LNCAP (cell line): ENCODE measurements around the gene MMP17.

Experiments used
- TF ChIP-seq, protein P1 (sequence below): fragments of 450-650 bp; IDR thresholded peaks from 2 replicates; pipeline ENCODE4 v1.5.1; 2017; ENCODE audit warnings: mild to moderate bottlenecking

MMP17 gene

DNA sequence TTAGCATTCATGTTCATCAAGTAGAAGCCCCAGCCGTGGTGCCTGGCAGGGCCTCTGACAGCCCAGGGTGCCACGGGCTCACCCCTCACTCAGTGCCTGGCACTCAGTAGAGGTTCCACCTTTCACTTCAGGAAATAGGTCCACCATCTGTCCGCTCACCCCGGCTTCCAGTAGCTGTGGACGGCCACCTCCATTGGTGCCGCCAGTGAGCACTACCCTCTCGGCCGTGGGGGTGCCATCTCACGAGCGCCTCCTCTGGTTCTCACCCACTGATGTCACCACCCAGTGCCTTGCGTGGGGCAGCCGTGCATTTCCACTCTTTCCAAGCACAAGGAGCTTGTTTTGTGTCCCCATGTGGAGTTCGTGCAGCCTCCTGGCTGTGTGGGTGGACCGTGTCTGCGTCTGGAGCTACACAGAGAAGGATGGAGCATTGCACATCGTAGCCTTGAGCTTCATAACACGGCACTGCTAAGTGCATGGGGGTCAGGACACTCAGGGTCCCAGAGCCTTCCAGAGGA lies 41.0 kb upstream of the MMP17 start:
- TF ChIP-seq, protein P1, sequence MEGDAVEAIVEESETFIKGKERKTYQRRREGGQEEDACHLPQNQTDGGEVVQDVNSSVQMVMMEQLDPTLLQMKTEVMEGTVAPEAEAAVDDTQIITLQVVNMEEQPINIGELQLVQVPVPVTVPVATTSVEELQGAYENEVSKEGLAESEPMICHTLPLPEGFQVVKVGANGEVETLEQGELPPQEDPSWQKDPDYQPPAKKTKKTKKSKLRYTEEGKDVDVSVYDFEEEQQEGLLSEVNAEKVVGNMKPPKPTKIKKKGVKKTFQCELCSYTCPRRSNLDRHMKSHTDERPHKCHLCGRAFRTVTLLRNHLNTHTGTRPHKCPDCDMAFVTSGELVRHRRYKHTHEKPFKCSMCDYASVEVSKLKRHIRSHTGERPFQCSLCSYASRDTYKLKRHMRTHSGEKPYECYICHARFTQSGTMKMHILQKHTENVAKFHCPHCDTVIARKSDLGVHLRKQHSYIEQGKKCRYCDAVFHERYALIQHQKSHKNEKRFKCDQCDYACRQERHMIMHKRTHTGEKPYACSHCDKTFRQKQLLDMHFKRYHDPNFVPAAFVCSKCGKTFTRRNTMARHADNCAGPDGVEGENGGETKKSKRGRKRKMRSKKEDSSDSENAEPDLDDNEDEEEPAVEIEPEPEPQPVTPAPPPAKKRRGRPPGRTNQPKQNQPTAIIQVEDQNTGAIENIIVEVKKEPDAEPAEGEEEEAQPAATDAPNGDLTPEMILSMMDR: no peak

GRCh38 chr12:131788070-131788469 lies 40.1 kb upstream of the MMP17 start:
- TF ChIP-seq, protein P1: no peak

DNA sequence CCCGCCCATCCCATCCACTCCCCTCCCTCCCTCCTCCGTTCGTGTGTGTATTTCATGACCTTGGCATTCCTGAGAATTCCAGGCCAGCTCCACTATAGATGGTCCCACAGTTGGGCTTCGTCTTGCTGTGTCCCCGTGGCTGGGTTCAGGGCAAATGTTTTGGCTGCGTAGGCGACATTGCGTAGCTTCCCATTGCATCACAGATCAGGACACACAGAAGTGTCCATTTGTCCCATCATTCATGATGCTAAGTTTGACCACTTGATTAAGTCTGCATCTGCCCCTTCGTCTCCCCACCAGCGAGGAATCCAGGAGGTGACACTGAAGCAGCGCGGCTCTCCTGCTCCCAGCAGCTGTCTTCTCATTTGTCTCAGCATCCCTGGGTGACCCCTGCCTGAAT lies 38.6 kb upstream of the MMP17 start:
- TF ChIP-seq, protein P1: no peak

DNA sequence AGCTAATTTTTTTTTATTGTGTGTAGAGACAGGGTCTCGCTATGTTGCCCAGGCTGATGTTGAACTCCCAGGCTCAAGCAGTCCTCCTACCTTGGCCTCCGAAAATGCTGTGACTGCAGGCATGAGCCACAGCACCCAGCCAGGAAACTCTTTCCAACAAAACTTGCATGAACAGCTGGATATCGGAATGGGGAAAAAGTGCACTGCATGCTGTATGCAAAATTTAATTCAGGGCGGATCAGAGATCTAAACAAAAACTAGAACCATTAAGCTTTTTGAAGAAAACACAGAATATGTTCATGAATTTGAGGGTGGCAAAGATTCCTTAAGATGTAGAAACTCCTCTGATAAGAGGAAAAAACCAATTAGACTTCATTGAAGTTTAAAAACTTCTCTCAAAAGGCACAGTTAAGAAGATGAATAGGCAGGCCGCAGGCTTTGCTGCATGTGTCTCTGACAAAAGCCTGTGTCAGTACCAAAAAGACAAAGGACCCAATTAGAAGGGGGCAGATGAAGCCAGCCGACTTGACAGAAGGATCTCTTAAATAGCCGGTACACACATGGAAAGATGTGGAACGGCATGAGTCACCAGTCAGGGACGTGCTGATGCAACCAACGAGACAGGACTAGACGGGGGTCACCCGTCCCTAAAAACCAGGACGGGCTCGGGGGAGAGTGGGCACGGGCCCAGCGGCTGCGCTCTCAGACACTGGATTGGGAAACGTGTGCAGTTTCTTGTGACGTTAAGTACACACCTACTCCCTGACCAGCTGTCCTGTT lies 34.8 kb upstream of the MMP17 start:
- TF ChIP-seq, protein P1: no peak

DNA sequence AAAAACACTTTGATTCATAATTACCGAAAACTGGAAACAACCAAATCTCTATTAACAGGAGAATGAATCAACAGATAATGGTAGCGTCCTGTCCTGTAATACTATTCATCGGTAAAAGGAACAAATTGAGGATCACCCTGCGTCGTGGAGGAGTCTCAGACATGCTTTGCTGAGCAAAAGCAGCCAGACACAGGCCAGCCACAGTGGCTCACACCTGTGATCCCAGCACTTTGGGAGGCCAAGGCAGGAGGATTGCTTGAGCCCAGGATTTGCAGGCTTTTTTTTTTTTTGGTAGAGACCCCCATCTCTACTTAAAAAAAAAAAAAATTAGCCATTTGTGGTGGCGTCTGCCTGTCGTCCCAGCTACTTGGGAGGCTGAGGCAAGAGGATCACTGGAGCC lies 34.1 kb upstream of the MMP17 start:
- TF ChIP-seq, protein P1: no peak

GRCh38 chr12:131794573-131794972 lies 33.6 kb upstream of the MMP17 start:
- TF ChIP-seq, protein P1: no peak

GRCh38 chr12:131795064-131795463 lies 33.1 kb upstream of the MMP17 start:
- TF ChIP-seq, protein P1: no peak
